Neuronal stem cell (in vitro differentiated cells): ENCODE measurements around the gene TPX2.

Experiments used
- DNase-seq: peaks from one replicate; pipeline ENCODE4 v3.0.0-alpha.2; 2013; ENCODE audit warnings: low spot score
- H2AFZ ChIP-seq: one replicate; pipeline ENCODE4 v1.6.1; 2013; ENCODE audit warnings: mild to moderate bottlenecking, low read length, inconsistent platforms
- H2AK5ac ChIP-seq: 2 replicates; pipeline ENCODE4 v1.6.1; 2013; ENCODE audit warnings: low read depth, mild to moderate bottlenecking, inconsistent platforms, low read length, moderate library complexity, mixed read lengths
- H2BK120ac ChIP-seq: 2 replicates; pipeline ENCODE4 v1.6.1; 2013; ENCODE audit warnings: low read depth, mild to moderate bottlenecking, inconsistent platforms, low read length, moderate library complexity, mixed read lengths
- H2BK12ac ChIP-seq: one replicate; pipeline ENCODE4 v1.6.1; 2013; ENCODE audit warnings: low read length, inconsistent platforms
- H2BK15ac ChIP-seq: 2 replicates; pipeline ENCODE4 v1.6.1; 2013; ENCODE audit warnings: mild to moderate bottlenecking, low read length, inconsistent platforms, mixed read lengths
- H2BK5ac ChIP-seq: one replicate; pipeline ENCODE4 v1.6.1; 2013; ENCODE audit warnings: inconsistent platforms, mild to moderate bottlenecking, low read length, moderate library complexity
- H3K14ac ChIP-seq: one replicate; pipeline ENCODE4 v1.6.1; 2013; ENCODE audit warnings: low read length, inconsistent platforms
- H3K18ac ChIP-seq: 2 replicates; pipeline ENCODE4 v1.6.1; 2013; ENCODE audit warnings: low read length, inconsistent platforms
- H3K23ac ChIP-seq: 2 replicates; pipeline ENCODE4 v1.6.1; 2013; ENCODE audit warnings: low read depth, mild to moderate bottlenecking, mixed read lengths, low read length, inconsistent platforms; ENCODE audit not compliant: poor library complexity
- H3K27ac ChIP-seq: replicated peaks from 3 replicates; pipeline ENCODE4 v1.5.1; 2013; ENCODE audit warnings: low read length, inconsistent platforms
- H3K27me3 ChIP-seq, 3 experiments: 2 replicates each; pipeline ENCODE4 v1.6.1; 2013; ENCODE audit warnings: low read length in 3 of 3, mild to moderate bottlenecking in 2 of 3, inconsistent platforms in 1 of 3, low read depth in 1 of 3, mixed read lengths in 1 of 3, moderate library complexity in 1 of 3; ENCODE audit not compliant: control insufficient read depth in 3 of 3, insufficient read depth in 3 of 3
- H3K36me3 ChIP-seq, 2 donors: replicated peaks in 1 of 2; 2 replicates each; pipeline ENCODE4 v1.6.1; 2013; ENCODE audit warnings: low read length in 2 of 2; ENCODE audit not compliant: control insufficient read depth in 2 of 2, insufficient read depth in 2 of 2
- H3K4ac ChIP-seq: 2 replicates; pipeline ENCODE4 v1.6.1; 2013; ENCODE audit warnings: inconsistent platforms, mild to moderate bottlenecking, low read length, moderate library complexity
- H3K4me1 ChIP-seq, 2 donors: 1 replicate in 1 of 2; 2 replicates in 1 of 2; pipeline ENCODE4 v1.6.1; 2013; ENCODE audit warnings: low read length in 2 of 2, low read depth in 1 of 2; ENCODE audit not compliant: control insufficient read depth in 2 of 2, insufficient read depth in 1 of 2
- H3K4me2 ChIP-seq: one replicate; pipeline ENCODE4 v1.6.1; 2013; ENCODE audit warnings: mild to moderate bottlenecking, low read length, inconsistent platforms; ENCODE audit not compliant: insufficient read depth, poor library complexity, severe bottlenecking
- H3K4me3 ChIP-seq, 2 donors: 2 replicates each; pipeline ENCODE4 v1.5.1; 2013; ENCODE audit warnings: low read length in 2 of 2, mild to moderate bottlenecking in 2 of 2, inconsistent platforms in 1 of 2, moderate library complexity in 1 of 2
- H3K79me1 ChIP-seq: one replicate; pipeline ENCODE4 v1.6.1; 2013; ENCODE audit warnings: low read depth, mild to moderate bottlenecking, inconsistent platforms, low read length, moderate library complexity
- H3K9ac ChIP-seq: one replicate; pipeline ENCODE4 v1.6.1; 2013; ENCODE audit warnings: mild to moderate bottlenecking, low read depth, low read length, inconsistent platforms; ENCODE audit not compliant: poor library complexity
- H3K9me3 ChIP-seq, 2 donors: replicated peaks in 1 of 2; 2 replicates each; pipeline versions ENCODE3 to v1.6.1; 2013; ENCODE audit warnings: low read length in 2 of 2, mild to moderate bottlenecking in 2 of 2, inconsistent platforms in 1 of 2, low read depth in 1 of 2, mixed read lengths in 1 of 2, moderate library complexity in 1 of 2; ENCODE audit not compliant: control insufficient read depth in 2 of 2, insufficient read depth in 1 of 2
- H4K8ac ChIP-seq: one replicate; pipeline ENCODE4 v1.6.1; 2013; ENCODE audit warnings: low read depth, mild to moderate bottlenecking, inconsistent platforms, low read length, moderate library complexity
- H4K91ac ChIP-seq: one replicate; pipeline ENCODE4 v1.6.1; 2013; ENCODE audit warnings: low read length, low read depth, mild to moderate bottlenecking, inconsistent platforms; ENCODE audit not compliant: poor library complexity
- WGBS, 2 donors: extraction: QIAGEN DNeasy Blood & Tissue Kit; methylation state at CpG; one replicate each; pipeline ENCODE4 v1.1.7; 2013; ENCODE audit warnings: missing lambda C conversion rate in 2 of 2, mixed read lengths in 1 of 2; ENCODE audit not compliant: insufficient read length in 2 of 2, insufficient replicate concordance in 1 of 2; ENCODE audit errors: extremely low coverage in 2 of 2; 5-methylcytosine and 5-hydroxymethylcytosine counted together

The TPX2 gene

GRCh38 chr20:31801508-31801907, 62.4 kb downstream of the TPX2 start:
- no peak overlapping the region for H3K14ac ChIP-seq
- no peak overlapping the region for H2BK120ac ChIP-seq
- H3K4me2 ChIP-seq = no peak overlapping the region
- H2BK15ac ChIP-seq = no peak overlapping the region
- H3K27ac ChIP-seq = no peak overlapping the region
- H3K27me3 ChIP-seq = no peaks in the 10 kb centered on the region
- no peaks in the 10 kb centered on the region for H3K9me3 ChIP-seq
- no peaks in the 10 kb centered on the region for H3K4me1 ChIP-seq
- H2AK5ac ChIP-seq = no peak overlapping the region
- no peak overlapping the region for H4K91ac ChIP-seq
- no peak for DNase-seq
- H3K4me3 ChIP-seq = no peak overlapping the region
- H3K36me3 ChIP-seq = peaks cover 30 to 96% of the 10 kb centered on the region in 2 donors
- H3K9ac ChIP-seq = no peak overlapping the region
- H3K4ac ChIP-seq = no peak overlapping the region
- no peak overlapping the region for H4K8ac ChIP-seq
- H2BK12ac ChIP-seq = no peak overlapping the region
- no peaks in the 10 kb centered on the region for H3K79me1 ChIP-seq
- H3K23ac ChIP-seq = no peak overlapping the region
- no peak overlapping the region for H2AFZ ChIP-seq
- H2BK5ac ChIP-seq = no peak overlapping the region
- WGBS, 2 donors = no CpG with 5 or more reads among the region's 7 CpGs
- H3K18ac ChIP-seq = no peak overlapping the region

- no peak overlapping the region for H3K9ac ChIP-seq
- H3K23ac ChIP-seq = no peak overlapping the region
- H3K9me3 ChIP-seq = no peaks in the 10 kb centered on the region
- no peaks in the 10 kb centered on the region for H3K27me3 ChIP-seq
- no peak overlapping the region for H2AK5ac ChIP-seq
- no peak overlapping the region for H3K4ac ChIP-seq
- H3K4me1 ChIP-seq = no peaks in the 10 kb centered on the region
- peaks cover 20 to 92% of the 10 kb centered on the region in 2 donors for H3K36me3 ChIP-seq
- 100% methylated on average over 2 of the region's 7 CpGs; no CpG with 5 or more reads in 1 of the 2 donors for WGBS, 2 donors
- no peak overlapping the region for H3K14ac ChIP-seq
- H2BK5ac ChIP-seq = no peak overlapping the region
- H3K79me1 ChIP-seq = no peaks in the 10 kb centered on the region
- H2BK15ac ChIP-seq = no peak overlapping the region
- no peak overlapping the region for H2AFZ ChIP-seq
- no peak overlapping the region for H3K4me2 ChIP-seq
- H3K18ac ChIP-seq = no peak overlapping the region
- no peak for DNase-seq
- no peak overlapping the region for H3K27ac ChIP-seq
- H4K8ac ChIP-seq = no peak overlapping the region
- H2BK12ac ChIP-seq = no peak overlapping the region
- H4K91ac ChIP-seq = no peak overlapping the region
- no peak overlapping the region for H3K4me3 ChIP-seq
- H2BK120ac ChIP-seq = no peak overlapping the region
These were observed 64.6 kb downstream of the TPX2 start for GRCh38 chr20:31803552-31804291.

DNA sequence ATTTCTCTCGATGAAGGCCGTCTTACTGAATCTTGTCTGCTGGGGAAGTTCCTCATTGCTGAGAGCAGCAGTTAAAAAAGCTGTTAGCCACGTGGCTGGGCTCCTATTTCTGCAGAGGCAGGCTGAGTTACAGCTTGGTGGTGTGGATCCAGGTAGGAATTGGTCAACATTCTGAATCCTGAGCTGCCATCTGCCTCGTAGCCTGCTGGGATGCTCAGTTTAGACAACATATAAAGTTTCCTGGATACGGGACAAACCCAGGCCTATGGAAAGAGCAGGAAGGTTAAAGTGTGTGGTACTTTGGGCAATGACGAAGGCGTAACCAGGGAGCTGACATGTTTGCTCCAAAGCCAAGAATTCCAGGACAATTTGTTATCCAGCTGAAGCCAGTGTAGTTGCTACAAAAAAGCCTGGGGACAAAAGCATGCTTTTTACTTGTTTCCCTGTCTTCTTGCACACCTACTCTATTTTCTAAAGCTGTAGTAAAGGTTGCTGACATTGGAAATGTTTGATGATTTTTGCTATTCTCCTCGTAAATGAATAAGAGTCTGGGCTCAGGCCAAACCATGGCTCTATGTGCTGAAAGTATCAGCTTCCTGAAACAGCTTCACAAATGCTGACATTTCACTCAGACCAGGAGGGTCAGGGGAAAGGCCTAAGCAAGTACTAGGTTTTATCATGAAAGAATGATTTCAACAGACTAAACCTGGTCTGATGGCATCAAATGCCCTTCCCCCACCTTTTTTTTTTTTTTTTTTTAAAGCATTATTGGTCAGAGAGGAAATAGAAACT, 67.7 kb downstream of the TPX2 start:
- no peak for DNase-seq
- Histone ChIP-seq H4K91ac (no peak overlapping the region), H3K4ac (no peak overlapping the region), H4K8ac (no peak overlapping the region), H3K4me2 (no peak overlapping the region), H2AK5ac (no peak overlapping the region), H3K18ac (no peak overlapping the region), H3K4me3 (no peak overlapping the region), H3K79me1 (no peaks in the 10 kb centered on the region), H3K4me1 (peaks cover 0 to 1% of the 10 kb centered on the region in 2 donors), H3K9ac (no peak overlapping the region), H3K27me3 (no peaks in the 10 kb centered on the region), H3K14ac (no peak overlapping the region), H3K9me3 (no peaks in the 10 kb centered on the region), H3K36me3 (peaks cover 8 to 66% of the 10 kb centered on the region in 2 donors), H3K27ac (no peak overlapping the region), H2BK120ac (no peak overlapping the region), H2BK12ac (no peak overlapping the region), H2AFZ (no peak overlapping the region), H2BK15ac (no peak overlapping the region), H2BK5ac (no peak overlapping the region), H3K23ac (no peak overlapping the region)
- WGBS, 2 donors = no CpG with 5 or more reads among the region's 8 CpGs

DNA sequence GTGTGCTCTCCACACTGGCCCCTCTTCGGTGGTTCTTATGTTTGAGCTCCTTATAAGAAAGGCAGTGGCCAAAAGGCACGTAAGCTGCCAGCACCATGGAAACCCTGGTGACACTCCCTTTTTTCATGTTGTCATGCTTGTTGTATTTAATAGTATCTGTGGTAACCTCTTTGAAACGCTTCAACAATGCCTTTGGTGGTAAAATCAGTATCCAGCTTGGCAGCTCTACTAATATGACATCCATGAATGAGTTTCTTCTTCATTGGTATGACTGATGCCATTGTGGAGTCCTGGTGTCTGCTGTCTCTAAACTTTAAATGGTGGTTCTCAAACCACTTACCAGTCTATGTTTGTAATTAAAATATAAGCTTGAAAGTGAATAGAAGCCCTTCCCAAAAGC, 69.4 kb downstream of the TPX2 start:
- no peak overlapping the region for H2AFZ ChIP-seq
- H4K91ac ChIP-seq = no peak overlapping the region
- no peak overlapping the region for H3K9ac ChIP-seq
- no peak overlapping the region for H3K4me2 ChIP-seq
- no peaks in the 10 kb centered on the region for H3K27me3 ChIP-seq
- no peak overlapping the region for H3K27ac ChIP-seq
- no peak overlapping the region for H3K18ac ChIP-seq
- no CpG with 5 or more reads among the region's 3 CpGs for WGBS, 2 donors
- DNase-seq = no peak
- H3K4ac ChIP-seq = no peak overlapping the region
- H4K8ac ChIP-seq = no peak overlapping the region
- no peak overlapping the region for H3K23ac ChIP-seq
- H3K36me3 ChIP-seq = peaks cover 6 to 50% of the 10 kb centered on the region in 2 donors
- no peak overlapping the region for H2BK120ac ChIP-seq
- peaks cover 0 to 1% of the 10 kb centered on the region in 2 donors for H3K4me1 ChIP-seq
- H2BK12ac ChIP-seq = no peak overlapping the region
- H3K14ac ChIP-seq = no peak overlapping the region
- no peak overlapping the region for H2BK5ac ChIP-seq
- H3K4me3 ChIP-seq = no peak overlapping the region
- H2BK15ac ChIP-seq = no peak overlapping the region
- H3K9me3 ChIP-seq = no peaks in the 10 kb centered on the region
- H2AK5ac ChIP-seq = no peak overlapping the region
- no peaks in the 10 kb centered on the region for H3K79me1 ChIP-seq
